A549 (cell line): Measurements from ENCODE around the gene OXTR. TPM values are rescaled to one million over a fixed set of nuclear protein-coding genes. Genes with fewer than 3 reads are reported as not detected.

ENCODE experiments used
- ATAC-seq, 2 experiments: fragments of 200-7000 bp in 1 of 2; fragments of >200 bp in 1 of 2; cut with Nextera tagmentation in 1 of 2; cut with Tn5 transposase in 1 of 2; 3 replicates each; pipeline versions ENCODE4 v1.8.0 to v1.9.1; 2018 to 2020; ENCODE audit warnings: mild to moderate bottlenecking in 1 of 2, moderate library complexity in 1 of 2
- CTCF ChIA-PET: fragments of 300-600 bp; sonication (Branson Sonifier 250); formaldehyde crosslinking; extraction: SDS; loops from one replicate; lab custom pipeline; 2021; ENCODE audit warnings: antibody characterized with exemption, inconsistent platforms; lab: Yijun Ruan, JAX
- POLR2A ChIA-PET: fragments of 350-600 bp; formaldehyde crosslinking; extraction: SDS; loops from one replicate; lab custom pipeline; 2021; ENCODE audit warnings: antibody characterized with exemption, inconsistent platforms; lab: Yijun Ruan, JAX
- DNase-seq, 2 experiments: peaks; one replicate each; pipeline versions ENCODE4 v3.0.0 to v3.0.0-alpha.2; 2011 to 2016; ENCODE audit warnings: low read depth in 1 of 2, low spot score in 1 of 2
- FAIRE-seq: peaks from 2 replicates; lab custom pipeline; 2011; peaks lifted over from hg19 to GRCh38; lab: Jason Lieb, UNC
- H3K27ac ChIP-seq, 2 experiments: fragments of >200 bp; sonication (Bioruptor Twin); formaldehyde crosslinking; 3 replicates each; pipeline ENCODE4 v1.5.1; 2016 to 2017
- H3K4me1 ChIP-seq: fragments of >200 bp; sonication (Bioruptor Twin); formaldehyde crosslinking; 3 replicates; pipeline ENCODE4 v1.6.1; 2016
- H3K4me2 ChIP-seq: fragments of >200 bp; sonication (Bioruptor Twin); formaldehyde crosslinking; 3 replicates; pipeline ENCODE4 v1.6.1; 2016
- H3K4me3 ChIP-seq: fragments of >200 bp; sonication (Bioruptor Twin); formaldehyde crosslinking; 3 replicates; pipeline ENCODE4 v1.5.1; 2016
- H3K9me3 ChIP-seq: fragments of >200 bp; sonication (Bioruptor Twin); formaldehyde crosslinking; 3 replicates; pipeline ENCODE4 v1.6.1; 2016
- ATOH8 ChIP-seq: fragments of 250-450 bp; sonication (Bioruptor Pico); IDR thresholded peaks from 2 replicates; pipeline ENCODE4 v1.5.0; 2020; ENCODE audit warnings: low read depth, mild to moderate bottlenecking, moderate library complexity
- BHLHE40 ChIP-seq: IDR thresholded peaks from 2 replicates; pipeline ENCODE4 v1.6.1; 2012; ENCODE audit warnings: low read depth, low read length, inconsistent platforms
- CHD4 ChIP-seq: fragments of 200-600 bp; sonication (generic); IDR thresholded peaks from 2 replicates; pipeline ENCODE4 v1.6.1; 2016; ENCODE audit warnings: antibody characterized with exemption, mild to moderate bottlenecking, borderline replicate concordance
- CTCF ChIP-seq: fragments of >200 bp; sonication (Bioruptor Twin); formaldehyde crosslinking; IDR thresholded peaks from 3 replicates; pipeline ENCODE4 v1.5.1; 2016
- EHF ChIP-seq: fragments of 250-450 bp; sonication (Bioruptor Pico); IDR thresholded peaks from 2 replicates; pipeline ENCODE4 v1.5.0; 2020; ENCODE audit warnings: mild to moderate bottlenecking
- EHMT2 ChIP-seq: fragments of 200-600 bp; sonication (generic); IDR thresholded peaks from 2 replicates; pipeline ENCODE4 v1.6.1; 2016; ENCODE audit warnings: antibody characterized with exemption, low read depth, mild to moderate bottlenecking, moderate library complexity
- EP300 ChIP-seq, 2 experiments: fragments of >200 bp; sonication (Bioruptor Twin); formaldehyde crosslinking; IDR thresholded peaks; 2 replicates in 1 of 2; 3 replicates in 1 of 2; pipeline ENCODE4 v1.6.1; 2016 to 2017
- FOSB ChIP-seq: fragments of 250-450 bp; sonication (Bioruptor Pico); IDR thresholded peaks from 2 replicates; pipeline ENCODE4 v1.5.0; 2020; ENCODE audit warnings: mild to moderate bottlenecking, moderate library complexity
- FOSL2 ChIP-seq, 2 experiments: fragments of 450-650 bp in 1 of 2; fragments of >200 bp in 1 of 2; sonication (Bioruptor Twin) in 1 of 2; formaldehyde crosslinking; IDR thresholded peaks; 2 replicates each; pipeline versions ENCODE4 v1.5.0 to v1.6.1; 2016 to 2020; ENCODE audit warnings: mild to moderate bottlenecking in 1 of 2, moderate library complexity in 1 of 2
- GATA3 ChIP-seq: IDR thresholded peaks from 2 replicates; pipeline ENCODE4 v1.6.1; 2012; ENCODE audit warnings: borderline replicate concordance
- MAZ ChIP-seq: fragments of 150-350 bp; IDR thresholded peaks from 2 replicates; pipeline ENCODE4 v1.6.1; 2014; ENCODE audit warnings: antibody characterized with exemption, low read depth, low read length, borderline replicate concordance
- MYC ChIP-seq: IDR thresholded peaks from 2 replicates; pipeline ENCODE4 v1.6.1; 2012; ENCODE audit warnings: mild to moderate bottlenecking, inconsistent platforms, low read length, improper control_type of control experiment, borderline replicate concordance
- NPAS2 ChIP-seq: fragments of 250-450 bp; sonication (Bioruptor Pico); IDR thresholded peaks from 2 replicates; pipeline ENCODE4 v1.8.0; 2022; ENCODE audit warnings: mild to moderate bottlenecking, moderate library complexity, borderline replicate concordance
- NR3C1 ChIP-seq: fragments of >200 bp; sonication (Bioruptor Twin); formaldehyde crosslinking; IDR thresholded peaks from 3 replicates; pipeline ENCODE4 v1.6.1; 2017
- POLR2AphosphoS2 ChIP-seq: conservative IDR thresholded peaks from 2 replicates; pipeline ENCODE4 v1.6.1; 2012; ENCODE audit warnings: low read length, improper control_type of control experiment, inconsistent platforms
- RAD21 ChIP-seq, 2 experiments: fragments of >200 bp in 1 of 2; sonication (Bioruptor Twin) in 1 of 2; formaldehyde crosslinking in 1 of 2; IDR thresholded peaks in 1 of 2; conservative IDR thresholded peaks in 1 of 2; 2 replicates in 1 of 2; 3 replicates in 1 of 2; pipeline ENCODE4 v1.6.1; 2012 to 2018; ENCODE audit warnings: inconsistent platforms in 1 of 2
- RARB ChIP-seq: fragments of 250-450 bp; sonication (Bioruptor Pico); IDR thresholded peaks from 2 replicates; pipeline ENCODE4 v1.8.0; 2021; ENCODE audit warnings: mild to moderate bottlenecking, moderate library complexity
- RCOR1 ChIP-seq: fragments of 150-350 bp; IDR thresholded peaks from 2 replicates; pipeline ENCODE4 v1.6.1; 2014; ENCODE audit warnings: antibody characterized with exemption, low read length, low read depth
- RFX5 ChIP-seq: fragments of 450-650 bp; IDR thresholded peaks from 2 replicates; pipeline ENCODE4 v1.7.1; 2014; ENCODE audit warnings: antibody characterized with exemption, mild to moderate bottlenecking, moderate library complexity
- SMC3 ChIP-seq: fragments of >200 bp; sonication (Bioruptor Twin); formaldehyde crosslinking; IDR thresholded peaks from 3 replicates; pipeline ENCODE4 v1.6.1; 2018; ENCODE audit warnings: inconsistent platforms
- TP53 ChIP-seq: fragments of 250-450 bp; sonication (Bioruptor Pico); IDR thresholded peaks from 2 replicates; pipeline ENCODE4 v1.5.0; 2021; ENCODE audit warnings: mild to moderate bottlenecking, moderate library complexity
- ZC3H11A ChIP-seq: fragments of 450-650 bp; IDR thresholded peaks from 2 replicates; pipeline ENCODE4 v1.6.1; 2014; ENCODE audit warnings: antibody characterized with exemption, mild to moderate bottlenecking
- ZNF302 ChIP-seq: fragments of 250-450 bp; sonication (Bioruptor Pico); IDR thresholded peaks from 2 replicates; pipeline ENCODE4 v1.9.0; 2021; ENCODE audit warnings: inconsistent platforms, mild to moderate bottlenecking, moderate library complexity
- WGBS: methylation state at CpG from one replicate; pipeline ENCODE4 v1.1.6; 2017; ENCODE audit errors: missing lambda C conversion rate; 5-methylcytosine and 5-hydroxymethylcytosine counted together
- polyA plus RNA-seq, 4 experiments: library from polyadenylated mRNA; depleted of rRNA in 3 of 4; stranded (reverse); fragments of >200 nt; fragmentation: RNase III in 1 of 4; extraction: RNeasy Plus Mini Kit Qiagen cat#74134 plus additional on column Dnase treatment in 1 of 4; gene quantifications; 2 replicates in 3 of 4; 3 replicates in 1 of 4; pipeline ENCODE4 v1.2.3, GENCODE V29; 2011 to 2017
- TF ChIP-seq, protein P1 (sequence below): IDR thresholded peaks from 2 replicates; pipeline ENCODE4 v1.6.1; 2012
- TF ChIP-seq, protein P2 (sequence below): fragments of 150-350 bp; IDR thresholded peaks from 2 replicates; pipeline ENCODE4 v1.6.1; 2014; ENCODE audit warnings: low read depth, mild to moderate bottlenecking, low read length

The OXTR gene
- polyA plus RNA-seq, 2 of the 4 experiments (the other 2 are of a cell fraction) = 2.1 to 2.4 TPM

DNA sequence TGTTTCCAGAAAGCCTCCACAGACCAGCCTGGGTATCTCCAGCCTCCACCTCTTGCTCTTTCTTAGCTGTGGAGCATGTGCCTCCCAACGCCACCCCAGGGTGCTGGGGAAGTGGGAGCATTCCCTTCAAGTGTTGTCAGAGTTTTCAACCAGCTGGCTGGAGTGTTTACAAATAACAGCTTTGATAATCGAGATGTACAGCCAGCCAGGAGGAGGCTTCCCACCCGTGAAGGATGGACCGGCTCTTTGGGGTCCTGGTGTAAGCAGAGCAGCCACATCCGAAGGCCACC, 8.5 kb upstream of the OXTR start:
- CTCF ChIA-PET = interaction anchor here (3.7 kb wide), 1 partner anchor 8 kb away, joined by 39 read pairs; the partner anchor contains the start of gene OXTR
- WGBS = 73% methylated on average over 5 of the region's 5 CpGs
- DNase-seq (no peak), FAIRE-seq (no peak), ATAC-seq (no peak)
- POLR2A ChIA-PET = no interaction called here
- Histone ChIP-seq H3K4me2 (no peak overlapping the region), H3K4me1 (no peaks in the 10 kb centered on the region), H3K27ac (no peak overlapping the region), H3K4me3 (no peak overlapping the region), H3K9me3 (no peaks in the 10 kb centered on the region)
- TF ChIP-seq ZNF302 (CRISPR knock-in tag) = no peak
- TF ChIP-seq NR3C1 = no peak
- TF ChIP-seq RFX5 = no peak
- no peak for TF ChIP-seq CTCF
- TF ChIP-seq ATOH8 (CRISPR knock-in tag) = no peak
- no peak for TF ChIP-seq GATA3
- TF ChIP-seq BHLHE40 = no peak
- no peak for TF ChIP-seq MAZ
- TF ChIP-seq, protein P1, sequence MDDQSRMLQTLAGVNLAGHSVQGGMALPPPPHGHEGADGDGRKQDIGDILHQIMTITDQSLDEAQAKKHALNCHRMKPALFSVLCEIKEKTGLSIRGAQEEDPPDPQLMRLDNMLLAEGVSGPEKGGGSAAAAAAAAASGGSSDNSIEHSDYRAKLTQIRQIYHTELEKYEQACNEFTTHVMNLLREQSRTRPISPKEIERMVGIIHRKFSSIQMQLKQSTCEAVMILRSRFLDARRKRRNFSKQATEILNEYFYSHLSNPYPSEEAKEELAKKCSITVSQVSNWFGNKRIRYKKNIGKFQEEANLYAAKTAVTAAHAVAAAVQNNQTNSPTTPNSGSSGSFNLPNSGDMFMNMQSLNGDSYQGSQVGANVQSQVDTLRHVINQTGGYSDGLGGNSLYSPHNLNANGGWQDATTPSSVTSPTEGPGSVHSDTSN = no peak
- TF ChIP-seq FOSL2 (IDR thresholded peaks at IDR 0.05) = no peak
- no peak for TF ChIP-seq FOSL2 (CRISPR knock-in tag; IDR thresholded peaks at IDR 0.05)
- TF ChIP-seq EHF (CRISPR knock-in tag) = no peak
- TF ChIP-seq TP53 (CRISPR knock-in tag) = no peak
- no peak for TF ChIP-seq SMC3

DNA sequence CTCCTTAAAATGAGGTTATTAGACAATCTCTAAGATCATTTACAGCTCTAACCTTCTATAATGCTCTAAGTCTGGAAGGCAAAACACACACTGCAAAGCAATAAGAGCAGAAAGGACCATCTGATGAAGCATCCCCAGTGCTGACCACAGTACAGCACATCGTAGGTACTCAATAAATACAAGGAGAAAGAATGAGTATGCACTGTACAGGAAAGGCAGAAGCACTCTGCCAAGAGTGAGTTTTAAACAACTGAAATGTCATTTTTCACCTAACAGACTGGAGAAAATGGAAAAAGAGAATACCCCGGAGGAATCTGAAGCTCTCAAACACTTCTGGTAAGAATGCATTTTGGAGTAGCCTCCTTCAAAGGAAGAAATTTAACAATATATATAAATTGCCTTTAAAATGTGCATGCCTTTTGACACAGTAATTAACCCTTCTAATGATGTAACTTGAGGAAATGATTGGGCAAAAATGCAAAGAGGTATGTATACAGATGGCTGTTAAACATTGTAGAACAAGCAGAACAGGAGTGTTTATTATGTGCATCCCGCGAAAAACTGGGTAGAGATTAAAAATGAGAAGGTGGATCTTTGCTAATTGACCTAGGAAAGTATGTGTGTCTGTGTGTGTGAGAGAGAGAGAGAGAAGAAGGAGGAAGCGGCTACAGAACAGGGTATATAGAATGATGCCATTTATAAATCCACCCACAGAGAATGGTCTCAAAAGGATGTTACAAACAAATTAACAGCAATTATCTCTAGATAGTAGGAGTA, 8.0 kb upstream of the OXTR start:
- TF ChIP-seq MYC (no peak), ZNF302 (CRISPR knock-in tag) (no peak), RARB (CRISPR knock-in tag) (no peak), RCOR1 (no peak), EP300 (IDR thresholded peaks at IDR 0.05) (no peak), EHMT2 (no peak), BHLHE40 (no peak)
- TF ChIP-seq, all 56 proteins: peak for 0
- Histone ChIP-seq H3K4me3 (no peak overlapping the region), H3K4me2 (no peak overlapping the region), H3K4me1 (no peaks in the 10 kb centered on the region), H3K27ac (no peak overlapping the region), H3K9me3 (no peaks in the 10 kb centered on the region)
- ATAC-seq = no peak
- ChIA-PET POLR2A (no interaction called here), CTCF (interaction anchor here (1.0 to 3.7 kb wide), 2 partner anchors 8 to 65 kb away, joined by 4 to 39 read pairs; partner anchors contain the start of gene OXTR)
- no peak for DNase-seq
- FAIRE-seq = no peak
- WGBS = 83% methylated on average over 5 of the region's 5 CpGs

DNA sequence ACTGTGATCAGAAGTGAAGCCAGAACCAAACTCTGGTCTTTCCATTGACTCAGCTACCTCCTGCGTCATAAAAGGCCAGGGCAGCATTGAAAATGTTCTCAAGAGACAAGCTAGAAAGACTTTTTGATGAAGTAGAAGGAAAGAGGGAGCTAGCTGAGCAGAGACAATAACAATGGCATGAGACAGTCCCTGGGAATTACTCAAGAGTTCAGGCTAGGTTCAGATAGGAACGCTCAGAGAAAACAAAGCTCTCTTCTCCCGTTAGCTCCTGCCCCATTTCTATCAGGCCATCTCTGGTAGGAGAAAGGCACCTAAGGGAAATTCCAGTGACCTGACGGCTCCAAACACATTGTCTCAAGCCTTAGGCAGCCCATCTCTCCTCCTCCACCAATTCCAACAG, 7.0 kb upstream of the OXTR start:
- POLR2A ChIA-PET = interaction anchor here (0.7 kb wide), 1 partner anchor 110 kb away, joined by 4 read pairs; no protein-coding TSS in a partner anchor
- 50% methylated on average over 4 of the region's 4 CpGs for WGBS
- CTCF ChIA-PET = interaction anchor here (1.0 kb wide), 1 partner anchor 64 kb away, joined by 4 read pairs; no protein-coding TSS in a partner anchor
- Histone ChIP-seq H3K4me2 (no peak overlapping the region), H3K4me3 (no peak overlapping the region), H3K27ac (peak overlapping the region in 1 of 2 experiments; percentile 11; a peak in 2 of 6 replicates), H3K4me1 (no peaks in the 10 kb centered on the region), H3K9me3 (no peaks in the 10 kb centered on the region)
- TF ChIP-seq FOSB (CRISPR knock-in tag) = no peak
- no peak for TF ChIP-seq RFX5
- no peak for TF ChIP-seq FOSL2 (IDR thresholded peaks at IDR 0.05)
- TF ChIP-seq FOSL2 (CRISPR knock-in tag; IDR thresholded peaks at IDR 0.05) = no peak
- TF ChIP-seq TP53 (CRISPR knock-in tag) = no peak
- TF ChIP-seq NPAS2 = no peak
- no peak for TF ChIP-seq RAD21 (conservative IDR thresholded peaks at IDR 0.05 in 1 of 2, IDR thresholded peaks at IDR 0.05 in 1 of 2)
- TF ChIP-seq, protein P2, sequence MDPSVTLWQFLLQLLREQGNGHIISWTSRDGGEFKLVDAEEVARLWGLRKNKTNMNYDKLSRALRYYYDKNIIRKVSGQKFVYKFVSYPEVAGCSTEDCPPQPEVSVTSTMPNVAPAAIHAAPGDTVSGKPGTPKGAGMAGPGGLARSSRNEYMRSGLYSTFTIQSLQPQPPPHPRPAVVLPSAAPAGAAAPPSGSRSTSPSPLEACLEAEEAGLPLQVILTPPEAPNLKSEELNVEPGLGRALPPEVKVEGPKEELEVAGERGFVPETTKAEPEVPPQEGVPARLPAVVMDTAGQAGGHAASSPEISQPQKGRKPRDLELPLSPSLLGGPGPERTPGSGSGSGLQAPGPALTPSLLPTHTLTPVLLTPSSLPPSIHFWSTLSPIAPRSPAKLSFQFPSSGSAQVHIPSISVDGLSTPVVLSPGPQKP = no peak
- no peak for TF ChIP-seq POLR2AphosphoS2
- no peak for TF ChIP-seq EHF (CRISPR knock-in tag)
- no peak for TF ChIP-seq ZC3H11A
- no peak for TF ChIP-seq CHD4
- ATAC-seq (peak in 1 of 2 experiments; percentile 39; a peak in 2 of 6 replicates), DNase-seq (peak in 1 of 2 experiments; percentile 11), FAIRE-seq (no peak)
